Epithelial cell of proximal tubule (primary cell): ENCODE data around the gene BSG. TPM values are rescaled to one million over a fixed set of nuclear protein-coding genes. Genes with fewer than 3 reads are reported as not detected.

Experiments
- DNase-seq: peaks from one replicate; pipeline ENCODE4 v3.0.0-alpha.2; 2011; ENCODE audit warnings: low read depth
- H3K4me3 ChIP-seq: 2 replicates; pipeline ENCODE4 v1.5.1; 2011; ENCODE audit warnings: low read depth, mild to moderate bottlenecking, low read length
- total RNA-seq: library from RNA; depleted of rRNA; stranded (reverse); fragments of >200 nt; gene quantifications from 2 replicates; pipeline ENCODE4 v1.2.3, GENCODE V29; 2015
- TF ChIP-seq, protein P1 (sequence below): conservative IDR thresholded peaks from 2 replicates; pipeline ENCODE4 v1.5.1; 2012; ENCODE audit warnings: low read depth, mild to moderate bottlenecking, low read length

Gene BSG
- total RNA-seq, 1 donor from 2014 or later: 705 TPM

DNA sequence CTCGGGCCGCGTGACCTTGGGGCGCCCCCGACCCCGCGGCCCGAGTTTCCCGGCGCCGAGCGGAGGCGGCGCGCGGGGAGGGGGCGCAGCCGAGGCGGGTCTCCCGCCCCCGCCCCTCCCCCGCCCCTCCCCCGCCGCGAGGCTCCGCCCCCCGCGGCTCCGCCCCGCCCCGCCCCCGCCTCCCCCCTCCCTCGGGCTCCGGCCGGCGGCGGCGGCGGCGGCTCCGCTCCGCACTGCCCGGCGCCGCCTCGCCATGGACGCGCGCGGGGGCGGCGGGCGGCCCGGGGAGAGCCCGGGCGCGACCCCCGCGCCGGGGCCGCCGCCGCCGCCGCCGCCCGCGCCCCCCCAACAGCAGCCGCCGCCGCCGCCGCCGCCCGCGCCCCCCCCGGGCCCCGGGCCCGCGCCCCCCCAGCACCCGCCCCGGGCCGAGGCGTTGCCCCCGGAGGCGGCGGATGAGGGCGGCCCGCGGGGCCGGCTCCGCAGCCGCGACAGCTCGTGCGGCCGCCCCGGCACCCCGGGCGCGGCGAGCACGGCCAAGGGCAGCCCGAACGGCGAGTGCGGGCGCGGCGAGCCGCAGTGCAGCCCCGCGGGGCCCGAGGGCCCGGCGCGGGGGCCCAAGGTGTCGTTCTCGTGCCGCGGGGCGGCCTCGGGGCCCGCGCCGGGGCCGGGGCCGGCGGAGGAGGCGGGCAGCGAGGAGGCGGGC is 17.4 kb downstream of the BSG start, which contains the start of gene HCN2:
Gene HCN2 (plus strand): TSS at position 189 of the 703 bp plus-strand sequence. CDS start 65 bp downstream, at position 254.
- TF ChIP-seq, protein P1, sequence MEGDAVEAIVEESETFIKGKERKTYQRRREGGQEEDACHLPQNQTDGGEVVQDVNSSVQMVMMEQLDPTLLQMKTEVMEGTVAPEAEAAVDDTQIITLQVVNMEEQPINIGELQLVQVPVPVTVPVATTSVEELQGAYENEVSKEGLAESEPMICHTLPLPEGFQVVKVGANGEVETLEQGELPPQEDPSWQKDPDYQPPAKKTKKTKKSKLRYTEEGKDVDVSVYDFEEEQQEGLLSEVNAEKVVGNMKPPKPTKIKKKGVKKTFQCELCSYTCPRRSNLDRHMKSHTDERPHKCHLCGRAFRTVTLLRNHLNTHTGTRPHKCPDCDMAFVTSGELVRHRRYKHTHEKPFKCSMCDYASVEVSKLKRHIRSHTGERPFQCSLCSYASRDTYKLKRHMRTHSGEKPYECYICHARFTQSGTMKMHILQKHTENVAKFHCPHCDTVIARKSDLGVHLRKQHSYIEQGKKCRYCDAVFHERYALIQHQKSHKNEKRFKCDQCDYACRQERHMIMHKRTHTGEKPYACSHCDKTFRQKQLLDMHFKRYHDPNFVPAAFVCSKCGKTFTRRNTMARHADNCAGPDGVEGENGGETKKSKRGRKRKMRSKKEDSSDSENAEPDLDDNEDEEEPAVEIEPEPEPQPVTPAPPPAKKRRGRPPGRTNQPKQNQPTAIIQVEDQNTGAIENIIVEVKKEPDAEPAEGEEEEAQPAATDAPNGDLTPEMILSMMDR: no peak
- H3K4me3 ChIP-seq: no peak within 1 kb of the TSS
- DNase-seq: no peak

DNA sequence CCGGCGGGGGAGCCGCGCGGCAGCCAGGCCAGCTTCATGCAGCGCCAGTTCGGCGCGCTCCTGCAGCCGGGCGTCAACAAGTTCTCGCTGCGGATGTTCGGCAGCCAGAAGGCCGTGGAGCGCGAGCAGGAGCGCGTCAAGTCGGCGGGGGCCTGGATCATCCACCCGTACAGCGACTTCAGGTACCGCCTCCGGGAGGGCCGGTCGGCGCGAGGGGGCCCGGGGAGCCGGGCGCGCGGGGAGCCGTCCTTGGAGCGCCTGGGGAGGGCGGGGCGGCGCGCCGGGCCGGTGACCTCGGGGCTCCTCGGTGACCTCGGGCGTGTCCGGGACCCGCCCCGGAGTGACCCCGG is 18.0 kb downstream of the BSG start:
- no peak overlapping the region for H3K4me3 ChIP-seq
- TF ChIP-seq, protein P1: no peak
- DNase-seq: no peak

DNA sequence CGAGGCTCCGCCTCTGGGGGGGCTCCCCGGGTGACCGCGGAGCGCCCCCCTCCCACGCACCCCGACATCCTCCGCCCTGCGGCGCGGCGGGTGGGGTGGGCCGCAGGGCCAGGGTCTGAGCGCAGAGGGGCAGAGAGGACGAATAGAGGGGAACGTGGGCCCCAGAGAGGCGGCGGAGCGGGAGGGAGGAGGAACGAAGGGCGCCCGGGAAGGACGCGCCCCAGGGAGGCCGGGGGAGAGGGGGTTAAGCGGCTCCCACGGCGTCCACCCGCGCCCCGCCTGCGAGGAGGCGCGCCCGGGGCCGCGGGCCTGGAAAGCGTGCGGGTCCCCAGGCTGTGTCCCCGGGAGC is 18.3 kb downstream of the BSG start:
- TF ChIP-seq, protein P1: no peak
- DNase-seq: no peak

DNA sequence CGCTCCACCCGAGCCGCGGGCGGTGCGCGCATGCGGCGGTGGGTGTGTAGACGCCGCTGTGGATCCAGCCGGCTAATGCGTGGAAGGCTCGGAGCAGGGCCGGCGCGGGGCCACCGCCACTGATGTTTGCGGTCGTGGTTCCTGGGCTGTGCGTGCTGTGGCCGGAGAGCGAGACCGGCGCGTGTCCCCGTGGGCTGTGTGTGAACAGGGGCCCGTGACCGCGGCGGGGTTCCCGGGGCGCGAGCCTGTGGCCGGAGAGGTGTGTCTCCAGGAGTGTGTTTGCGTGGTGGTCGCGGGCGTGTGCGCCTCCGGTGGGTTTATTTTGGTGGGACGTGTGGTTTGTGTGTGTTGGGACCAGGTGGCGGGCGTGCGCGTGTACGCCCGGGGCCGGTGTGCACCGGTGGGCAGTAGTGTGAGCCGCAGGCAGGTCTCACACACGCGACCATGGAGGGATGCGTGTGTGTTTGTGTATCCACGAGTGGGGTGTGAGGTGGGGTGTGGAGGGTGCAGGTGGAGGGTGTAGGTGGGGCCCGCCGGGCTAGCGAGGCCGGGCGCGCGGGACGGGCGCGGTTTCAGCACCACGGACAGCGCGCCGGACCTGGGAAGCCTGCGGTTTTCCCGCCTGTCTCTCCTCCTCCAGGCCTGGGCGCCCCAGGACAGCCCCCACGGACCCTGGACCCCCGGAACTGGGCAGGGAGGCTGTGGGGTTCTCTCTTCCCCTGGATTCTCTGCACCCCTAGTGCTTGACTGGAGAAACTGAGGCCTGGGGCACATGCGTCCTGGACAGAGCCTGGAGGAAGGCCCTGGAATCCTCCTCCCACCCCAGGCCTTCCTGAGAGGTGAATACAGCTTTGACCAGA is 18.9 kb downstream of the BSG start:
- H3K4me3 ChIP-seq: no peak overlapping the region
- DNase-seq: no peak
- TF ChIP-seq, protein P1: no peak

More for the DNA sequence above, 18.3 kb downstream of the BSG start:
- H3K4me3 ChIP-seq: no peak overlapping the region

DNA sequence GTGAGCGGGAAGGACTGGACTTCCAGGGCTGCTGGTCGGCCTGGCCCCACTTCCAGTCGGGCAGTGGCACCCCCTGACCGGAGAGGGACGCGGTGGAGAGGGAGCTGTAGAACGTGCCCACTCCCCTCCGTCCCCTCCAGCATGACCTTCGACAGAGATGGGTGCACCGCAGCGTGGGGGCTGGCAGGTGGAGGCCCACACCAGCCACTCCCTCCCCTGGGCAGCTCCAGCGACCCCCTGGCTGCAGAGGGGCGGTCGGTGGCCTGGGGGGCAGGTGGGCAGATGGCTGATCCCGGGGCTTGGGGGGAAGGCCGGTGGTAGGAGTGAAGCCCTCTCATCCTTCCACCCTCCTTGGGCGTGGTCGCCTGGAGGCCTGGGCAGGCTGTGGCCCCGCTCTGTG is 19.7 kb downstream of the BSG start:
- no peak overlapping the region for H3K4me3 ChIP-seq
- TF ChIP-seq, protein P1: no peak
- DNase-seq: no peak

DNA sequence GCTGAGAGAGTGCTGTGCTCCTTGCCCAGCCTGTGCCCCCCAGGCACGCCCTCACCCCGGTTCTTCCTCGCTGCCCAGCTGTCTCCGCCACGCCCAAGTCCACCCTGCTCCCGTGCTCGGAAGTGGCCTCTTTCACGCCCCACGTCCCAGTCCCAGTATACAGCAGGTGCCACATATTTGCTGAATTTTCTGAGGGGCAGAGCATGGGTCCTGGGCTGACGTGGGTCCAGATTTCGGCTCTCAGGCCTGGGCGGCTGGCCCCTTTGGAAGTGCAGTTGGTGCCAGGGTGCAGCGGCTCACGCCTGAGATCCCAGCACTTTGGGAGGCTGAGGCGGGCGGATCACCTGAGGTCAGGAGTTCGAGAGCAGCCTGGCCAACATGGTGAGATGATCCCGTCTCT is 20.7 kb downstream of the BSG start:
- no peak for DNase-seq
- TF ChIP-seq, protein P1: no peak
- H3K4me3 ChIP-seq: no peak overlapping the region
